A549 (cell line): Measurements from ENCODE around the gene SP6. TPM values are rescaled to one million over a fixed set of nuclear protein-coding genes. Genes with fewer than 3 reads are reported as not detected.
A peak's percentile ranks its signal among the peaks of the same experiment; 100 is the strongest.

ENCODE experiments used
- ATAC-seq, 2 experiments: fragments of 200-7000 bp in 1 of 2; fragments of >200 bp in 1 of 2; cut with Nextera tagmentation in 1 of 2; cut with Tn5 transposase in 1 of 2; 3 replicates each; pipeline versions ENCODE4 v1.8.0 to v1.9.1; 2018 to 2020; ENCODE audit warnings: mild to moderate bottlenecking in 1 of 2, moderate library complexity in 1 of 2
- CTCF ChIA-PET: fragments of 300-600 bp; sonication (Branson Sonifier 250); formaldehyde crosslinking; extraction: SDS; loops from one replicate; lab custom pipeline; 2021; ENCODE audit warnings: antibody characterized with exemption, inconsistent platforms; lab: Yijun Ruan, JAX
- POLR2A ChIA-PET: fragments of 350-600 bp; formaldehyde crosslinking; extraction: SDS; loops from one replicate; lab custom pipeline; 2021; ENCODE audit warnings: antibody characterized with exemption, inconsistent platforms; lab: Yijun Ruan, JAX
- DNase-seq, 2 experiments: peaks; one replicate each; pipeline versions ENCODE4 v3.0.0 to v3.0.0-alpha.2; 2011 to 2016; ENCODE audit warnings: low read depth in 1 of 2, low spot score in 1 of 2
- FAIRE-seq: peaks from 2 replicates; lab custom pipeline; 2011; peaks lifted over from hg19 to GRCh38; lab: Jason Lieb, UNC
- H3K27ac ChIP-seq, 2 experiments: fragments of >200 bp; sonication (Bioruptor Twin); formaldehyde crosslinking; 3 replicates each; pipeline ENCODE4 v1.5.1; 2016 to 2017
- H3K4me1 ChIP-seq: fragments of >200 bp; sonication (Bioruptor Twin); formaldehyde crosslinking; 3 replicates; pipeline ENCODE4 v1.6.1; 2016
- H3K4me2 ChIP-seq: fragments of >200 bp; sonication (Bioruptor Twin); formaldehyde crosslinking; 3 replicates; pipeline ENCODE4 v1.6.1; 2016
- H3K4me3 ChIP-seq: fragments of >200 bp; sonication (Bioruptor Twin); formaldehyde crosslinking; 3 replicates; pipeline ENCODE4 v1.5.1; 2016
- H3K9me3 ChIP-seq: fragments of >200 bp; sonication (Bioruptor Twin); formaldehyde crosslinking; 3 replicates; pipeline ENCODE4 v1.6.1; 2016
- CBX8 ChIP-seq: fragments of 200-600 bp; sonication (generic); IDR thresholded peaks from 2 replicates; pipeline ENCODE4 v1.6.1; 2016
- CEBPB ChIP-seq, 2 experiments: fragments of >200 bp in 1 of 2; sonication (Bioruptor Twin) in 1 of 2; formaldehyde crosslinking in 1 of 2; IDR thresholded peaks; 2 replicates each; pipeline ENCODE4 v1.6.1; 2012 to 2016
- CHD4 ChIP-seq: fragments of 200-600 bp; sonication (generic); IDR thresholded peaks from 2 replicates; pipeline ENCODE4 v1.6.1; 2016; ENCODE audit warnings: antibody characterized with exemption, mild to moderate bottlenecking, borderline replicate concordance
- CTCF ChIP-seq: fragments of >200 bp; sonication (Bioruptor Twin); formaldehyde crosslinking; IDR thresholded peaks from 3 replicates; pipeline ENCODE4 v1.5.1; 2016
- E2F6 ChIP-seq: IDR thresholded peaks from 2 replicates; pipeline ENCODE4 v1.6.1; 2012; ENCODE audit warnings: low read depth, borderline replicate concordance
- EHF ChIP-seq: fragments of 250-450 bp; sonication (Bioruptor Pico); IDR thresholded peaks from 2 replicates; pipeline ENCODE4 v1.5.0; 2020; ENCODE audit warnings: mild to moderate bottlenecking
- FOSL2 ChIP-seq, 2 experiments: fragments of 450-650 bp in 1 of 2; fragments of >200 bp in 1 of 2; sonication (Bioruptor Twin) in 1 of 2; formaldehyde crosslinking; IDR thresholded peaks; 2 replicates each; pipeline versions ENCODE4 v1.5.0 to v1.6.1; 2016 to 2020; ENCODE audit warnings: mild to moderate bottlenecking in 1 of 2, moderate library complexity in 1 of 2
- HOXA7 ChIP-seq: fragments of 250-450 bp; sonication (Bioruptor Pico); IDR thresholded peaks from 2 replicates; pipeline ENCODE4 v1.5.0; 2020; ENCODE audit warnings: mild to moderate bottlenecking, moderate library complexity
- HOXB13 ChIP-seq: fragments of 250-450 bp; sonication (Bioruptor Pico); IDR thresholded peaks from 2 replicates; pipeline ENCODE4 v1.5.0; 2020; ENCODE audit warnings: low read depth, mild to moderate bottlenecking, moderate library complexity
- JUNB ChIP-seq: fragments of >200 bp; sonication (Bioruptor Twin); formaldehyde crosslinking; IDR thresholded peaks from 2 replicates; pipeline ENCODE4 v1.6.1; 2016
- KDM1A ChIP-seq: fragments of 200-600 bp; sonication (generic); IDR thresholded peaks from 2 replicates; pipeline ENCODE4 v1.6.1; 2016; ENCODE audit warnings: low read depth, mild to moderate bottlenecking
- MAFK ChIP-seq: fragments of 450-650 bp; IDR thresholded peaks from 2 replicates; pipeline ENCODE4 v1.6.1; 2014; ENCODE audit not compliant: partially characterized antibody
- NFE2L2 ChIP-seq: fragments of 150-350 bp; conservative IDR thresholded peaks from 2 replicates; pipeline ENCODE4 v1.6.1; 2014; ENCODE audit warnings: low read length
- POLR2A ChIP-seq: IDR thresholded peaks from 2 replicates; pipeline ENCODE4 v1.6.1; 2012; ENCODE audit warnings: mild to moderate bottlenecking, low read length
- RAD21 ChIP-seq, 2 experiments: fragments of >200 bp in 1 of 2; sonication (Bioruptor Twin) in 1 of 2; formaldehyde crosslinking in 1 of 2; IDR thresholded peaks in 1 of 2; conservative IDR thresholded peaks in 1 of 2; 2 replicates in 1 of 2; 3 replicates in 1 of 2; pipeline ENCODE4 v1.6.1; 2012 to 2018; ENCODE audit warnings: inconsistent platforms in 1 of 2
- RCOR1 ChIP-seq: fragments of 150-350 bp; IDR thresholded peaks from 2 replicates; pipeline ENCODE4 v1.6.1; 2014; ENCODE audit warnings: antibody characterized with exemption, low read length, low read depth
- REST ChIP-seq: fragments of 200-600 bp; sonication (generic); IDR thresholded peaks from 2 replicates; pipeline ENCODE4 v1.6.1; 2016; ENCODE audit warnings: antibody characterized with exemption, mild to moderate bottlenecking, moderate library complexity
- RFX5 ChIP-seq: fragments of 450-650 bp; IDR thresholded peaks from 2 replicates; pipeline ENCODE4 v1.7.1; 2014; ENCODE audit warnings: antibody characterized with exemption, mild to moderate bottlenecking, moderate library complexity
- RNF2 ChIP-seq: fragments of 200-600 bp; sonication (generic); IDR thresholded peaks from 2 replicates; pipeline ENCODE4 v1.6.1; 2016; ENCODE audit warnings: low read depth, mild to moderate bottlenecking, antibody characterized with exemption, moderate library complexity, borderline replicate concordance
- USF2 ChIP-seq: fragments of 450-650 bp; IDR thresholded peaks from 2 replicates; pipeline ENCODE4 v1.6.1; 2014; ENCODE audit warnings: antibody characterized with exemption
- ZNF302 ChIP-seq: fragments of 250-450 bp; sonication (Bioruptor Pico); IDR thresholded peaks from 2 replicates; pipeline ENCODE4 v1.9.0; 2021; ENCODE audit warnings: inconsistent platforms, mild to moderate bottlenecking, moderate library complexity
- ZSCAN20 ChIP-seq: fragments of 250-450 bp; sonication (Bioruptor Pico); IDR thresholded peaks from 2 replicates; pipeline ENCODE4 v1.8.0; 2022; ENCODE audit warnings: mild to moderate bottlenecking, moderate library complexity
- WGBS: methylation state at CpG from one replicate; pipeline ENCODE4 v1.1.6; 2017; ENCODE audit errors: missing lambda C conversion rate; 5-methylcytosine and 5-hydroxymethylcytosine counted together
- polyA plus RNA-seq, 4 experiments: library from polyadenylated mRNA; depleted of rRNA in 3 of 4; stranded (reverse); fragments of >200 nt; fragmentation: RNase III in 1 of 4; extraction: RNeasy Plus Mini Kit Qiagen cat#74134 plus additional on column Dnase treatment in 1 of 4; gene quantifications; 2 replicates in 3 of 4; 3 replicates in 1 of 4; pipeline ENCODE4 v1.2.3, GENCODE V29; 2011 to 2017

The SP6 gene
- polyA plus RNA-seq, 2 of the 4 experiments (the other 2 are of a cell fraction) = 0.61 to 2.1 TPM

GRCh38 chr17:47856830-47857229, 5.9 kb upstream of the SP6 start:
- no peak overlapping the region for H3K4me2 ChIP-seq
- no peak for DNase-seq

GRCh38 chr17:47855737-47856136, 4.8 kb upstream of the SP6 start:
- Histone ChIP-seq H3K4me2 (no peak overlapping the region), H3K9me3 (no peaks in the 10 kb centered on the region), H3K27ac (peak overlapping the region in 1 of 2 experiments; percentile 7; a peak in 1 of 6 replicates), H3K4me3 (no peak overlapping the region), H3K4me1 (peaks cover 4% of the 10 kb centered on the region; the same call in 2 of the 3 replicates)
- TF ChIP-seq RFX5 = no peak
- no peak for TF ChIP-seq HOXA7 (CRISPR knock-in tag)
- TF ChIP-seq MAFK = no peak
- no peak for TF ChIP-seq CBX8
- no peak for TF ChIP-seq CEBPB (IDR thresholded peaks at IDR 0.05)
- no peak for TF ChIP-seq FOSL2 (IDR thresholded peaks at IDR 0.05)
- no peak for TF ChIP-seq FOSL2 (CRISPR knock-in tag; IDR thresholded peaks at IDR 0.05)
- no peak for TF ChIP-seq NFE2L2
- no peak for TF ChIP-seq USF2
- no peak for TF ChIP-seq ZNF302 (CRISPR knock-in tag)
- no peak for TF ChIP-seq RCOR1
- TF ChIP-seq CTCF = no peak
- no peak for TF ChIP-seq JUNB
- no peak for TF ChIP-seq ZSCAN20
- no peak for TF ChIP-seq RNF2
- no peak for TF ChIP-seq CHD4
- TF ChIP-seq E2F6 = no peak
- TF ChIP-seq POLR2A = no peak
- TF ChIP-seq EHF (CRISPR knock-in tag) = no peak
- TF ChIP-seq RAD21 (conservative IDR thresholded peaks at IDR 0.05 in 1 of 2, IDR thresholded peaks at IDR 0.05 in 1 of 2) = no peak
- TF ChIP-seq REST = no peak
- 46% methylated on average over 3 of the region's 3 CpGs for WGBS
- POLR2A ChIA-PET = interaction anchor here (1.2 kb wide), 1 partner anchor 40 kb away, joined by 5 read pairs; the partner anchor contains the start of gene SP2
- ATAC-seq (no peak), FAIRE-seq (no peak), DNase-seq (no peak)
- CTCF ChIA-PET = interaction anchor here (1.2 to 36.3 kb wide), 5 partner anchors 11 to 162 kb away, joined by 4 to 1860 read pairs (median 224); partner anchors contain the start of genes SCRN2, SP2 and SP6

More at GRCh38 chr17:47856830-47857229, 5.9 kb upstream of the SP6 start:
- CTCF ChIA-PET = interaction anchor here (0.7 to 36.3 kb wide), 7 partner anchors 12 to 161 kb away, joined by 3 to 1860 read pairs (median 3); partner anchors contain the start of genes LRRC46, MRPL10, SCRN2 and SP2
- Histone ChIP-seq H3K4me1 (no peaks in the 10 kb centered on the region), H3K4me3 (no peak overlapping the region), H3K27ac (no peak overlapping the region), H3K9me3 (no peaks in the 10 kb centered on the region)
- no peak for ATAC-seq
- TF ChIP-seq JUNB (no peak), KDM1A (0 out of 2 replicates have a peak, but pooled peaks have one; percentile 13), CBX8 (no peak), HOXB13 (no peak)
- POLR2A ChIA-PET = no interaction called here
- FAIRE-seq = no peak
